ENCODE results near the gene MOK.

MOK gene

DNA sequence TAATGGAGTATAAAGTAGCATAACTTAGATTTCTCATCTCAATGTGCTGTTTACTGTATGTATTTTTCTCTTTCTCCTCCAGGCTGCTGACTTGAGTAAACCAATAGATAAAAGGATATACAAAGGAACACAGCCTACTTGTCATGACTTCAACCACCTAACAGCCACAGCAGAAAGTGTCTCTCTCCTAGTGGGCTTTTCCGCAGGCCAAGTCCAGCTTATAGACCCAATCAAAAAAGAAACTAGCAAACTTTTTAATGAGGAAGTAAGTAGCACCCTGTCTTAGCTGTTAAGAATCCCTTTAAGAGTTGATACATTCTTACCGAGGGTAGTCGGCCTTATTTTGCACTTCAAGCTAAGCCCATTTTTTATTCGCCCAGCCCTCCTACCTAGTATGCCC is 110.1 kb downstream of the MOK start:
- H3K79me2 ChIP-seq = peaks cover 46% of the 10 kb centered on the region
- H3K4me1 ChIP-seq = peaks cover 9% of the 10 kb centered on the region
- no peak overlapping the region for H3K4me2 ChIP-seq (ENCODE audit: low read length)
- H3K4me3 ChIP-seq (ENCODE audit: low read depth, low read length) = no peak overlapping the region
- no peaks in the 10 kb centered on the region for H3K9me3 ChIP-seq (ENCODE audit: control insufficient read depth, low read length)
- no peaks in the 10 kb centered on the region for H3K27me3 ChIP-seq (ENCODE audit: control insufficient read depth, insufficient read depth, low read length)
- H2AFZ ChIP-seq = no peak overlapping the region
- no peaks in the 10 kb centered on the region for H3K36me3 ChIP-seq (ENCODE audit: control insufficient read depth, insufficient read depth, low read length)
- H3K9ac ChIP-seq = no peak overlapping the region
- TF ChIP-seq, protein P1, sequence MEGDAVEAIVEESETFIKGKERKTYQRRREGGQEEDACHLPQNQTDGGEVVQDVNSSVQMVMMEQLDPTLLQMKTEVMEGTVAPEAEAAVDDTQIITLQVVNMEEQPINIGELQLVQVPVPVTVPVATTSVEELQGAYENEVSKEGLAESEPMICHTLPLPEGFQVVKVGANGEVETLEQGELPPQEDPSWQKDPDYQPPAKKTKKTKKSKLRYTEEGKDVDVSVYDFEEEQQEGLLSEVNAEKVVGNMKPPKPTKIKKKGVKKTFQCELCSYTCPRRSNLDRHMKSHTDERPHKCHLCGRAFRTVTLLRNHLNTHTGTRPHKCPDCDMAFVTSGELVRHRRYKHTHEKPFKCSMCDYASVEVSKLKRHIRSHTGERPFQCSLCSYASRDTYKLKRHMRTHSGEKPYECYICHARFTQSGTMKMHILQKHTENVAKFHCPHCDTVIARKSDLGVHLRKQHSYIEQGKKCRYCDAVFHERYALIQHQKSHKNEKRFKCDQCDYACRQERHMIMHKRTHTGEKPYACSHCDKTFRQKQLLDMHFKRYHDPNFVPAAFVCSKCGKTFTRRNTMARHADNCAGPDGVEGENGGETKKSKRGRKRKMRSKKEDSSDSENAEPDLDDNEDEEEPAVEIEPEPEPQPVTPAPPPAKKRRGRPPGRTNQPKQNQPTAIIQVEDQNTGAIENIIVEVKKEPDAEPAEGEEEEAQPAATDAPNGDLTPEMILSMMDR (IDR thresholded peaks at IDR 0.05) = no peak
- H3K27ac ChIP-seq = no peak overlapping the region

DNA sequence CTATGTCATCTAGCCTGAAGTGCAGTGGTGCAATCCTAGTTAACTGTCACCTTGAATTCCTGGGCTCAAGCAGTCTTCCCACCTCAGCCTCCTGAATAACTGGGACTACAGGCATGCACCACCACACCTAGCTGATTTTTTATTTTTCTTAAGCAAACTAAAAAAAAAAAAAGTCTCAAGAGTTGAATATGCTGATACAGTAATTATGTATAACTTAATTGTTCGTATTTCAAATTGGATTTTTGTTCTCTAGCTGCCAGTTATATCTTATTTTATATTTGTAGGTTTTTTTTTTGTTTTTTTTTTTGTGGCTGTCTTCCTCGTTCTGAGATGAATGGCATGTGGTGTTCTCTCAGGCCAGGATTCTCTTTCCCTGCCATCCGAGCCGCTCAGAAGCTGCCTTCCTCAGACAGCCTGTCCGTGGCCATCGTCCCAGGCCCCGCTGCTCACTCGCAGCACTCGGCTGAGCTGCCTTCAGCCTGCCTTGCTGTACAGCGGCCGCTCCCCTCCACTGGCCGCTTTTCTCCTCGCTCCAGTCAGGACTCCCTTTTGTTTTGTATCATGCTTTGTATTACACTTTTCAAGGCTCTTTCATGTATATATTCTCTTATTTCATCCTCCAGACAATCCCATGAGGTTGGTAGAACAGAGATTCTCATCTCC is 112.0 kb downstream of the MOK start:
- Histone ChIP-seq H3K36me3 (ENCODE audit: control insufficient read depth, insufficient read depth, low read length) (no peaks in the 10 kb centered on the region), H3K4me1 (peaks cover 15% of the 10 kb centered on the region)

DNA sequence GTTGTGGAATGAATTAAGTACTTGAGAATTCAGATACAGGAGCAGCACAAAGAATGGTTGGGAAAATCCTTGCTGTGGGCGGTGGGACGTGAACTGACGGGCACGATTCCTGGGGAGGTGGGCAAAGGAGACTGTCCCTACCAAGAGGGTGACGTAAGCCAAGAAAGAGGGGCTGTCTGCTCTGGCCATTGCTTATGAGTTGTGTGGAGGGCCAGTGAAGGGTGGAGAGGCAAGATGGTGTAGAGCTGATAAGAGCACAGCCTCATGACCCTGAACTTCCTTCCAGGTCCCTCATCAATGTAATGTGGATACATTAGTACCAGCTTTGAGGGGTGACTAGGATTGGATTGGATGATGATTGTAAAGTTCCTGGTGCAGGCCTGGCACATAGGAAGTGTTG is 115.1 kb downstream of the MOK start:
- no peak overlapping the region for H3K27ac ChIP-seq
- H3K9me3 ChIP-seq (ENCODE audit: control insufficient read depth, low read length) = no peaks in the 10 kb centered on the region
- H2AFZ ChIP-seq = no peak overlapping the region
- H3K9ac ChIP-seq = no peak overlapping the region
- TF ChIP-seq, protein P1 (IDR thresholded peaks at IDR 0.05) = no peak
- no peaks in the 10 kb centered on the region for H3K36me3 ChIP-seq (ENCODE audit: control insufficient read depth, insufficient read depth, low read length)
- H3K27me3 ChIP-seq (ENCODE audit: control insufficient read depth, insufficient read depth, low read length) = no peaks in the 10 kb centered on the region
- H3K4me1 ChIP-seq = peaks cover 11% of the 10 kb centered on the region
- peaks cover 25% of the 10 kb centered on the region for H3K79me2 ChIP-seq
- H3K4me3 ChIP-seq (ENCODE audit: low read depth, low read length) = no peak overlapping the region
- no peak overlapping the region for H3K4me2 ChIP-seq (ENCODE audit: low read length)

More for the DNA sequence above, 112.0 kb downstream of the MOK start:
- Histone ChIP-seq H3K79me2 (peaks cover 32% of the 10 kb centered on the region), H3K9ac (no peak overlapping the region), H3K4me2 (ENCODE audit: low read length) (no peak overlapping the region), H3K27me3 (ENCODE audit: control insufficient read depth, insufficient read depth, low read length) (no peaks in the 10 kb centered on the region), H3K9me3 (ENCODE audit: control insufficient read depth, low read length) (no peaks in the 10 kb centered on the region), H2AFZ (no peak overlapping the region), H3K27ac (no peak overlapping the region), H3K4me3 (ENCODE audit: low read depth, low read length) (no peak overlapping the region)
- TF ChIP-seq, protein P1 (IDR thresholded peaks at IDR 0.05) = no peak

DNA sequence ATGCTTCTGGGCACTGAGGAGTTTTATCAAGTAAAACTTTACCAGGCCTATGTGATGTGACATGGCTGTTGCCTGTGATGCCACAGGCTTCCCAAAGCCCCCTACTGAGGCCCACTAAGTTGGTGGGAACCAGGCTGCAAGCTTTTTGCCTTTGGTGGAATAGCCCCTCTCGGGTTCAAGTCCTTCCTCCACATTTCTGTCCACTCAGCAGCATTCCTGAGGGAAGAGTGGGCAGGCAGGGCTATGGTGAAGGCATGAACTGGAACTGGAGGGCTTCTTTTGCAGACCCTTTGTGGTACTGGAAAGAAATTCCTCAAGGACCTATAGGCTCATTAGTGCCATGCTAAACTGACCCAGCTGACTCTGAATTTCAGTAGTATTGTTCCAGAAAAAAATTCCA is 116.8 kb downstream of the MOK start:
- no peak overlapping the region for H2AFZ ChIP-seq
- peaks cover 28% of the 10 kb centered on the region for H3K79me2 ChIP-seq
- H3K27me3 ChIP-seq (ENCODE audit: control insufficient read depth, insufficient read depth, low read length) = no peaks in the 10 kb centered on the region
- no peaks in the 10 kb centered on the region for H3K9me3 ChIP-seq (ENCODE audit: control insufficient read depth, low read length)
- TF ChIP-seq, protein P1 (IDR thresholded peaks at IDR 0.05) = no peak
- H3K9ac ChIP-seq = no peak overlapping the region
- H3K4me2 ChIP-seq (ENCODE audit: low read length) = peak overlapping the region; percentile 8
- no peak overlapping the region for H3K27ac ChIP-seq
- H3K4me3 ChIP-seq (ENCODE audit: low read depth, low read length) = no peak overlapping the region
- H3K36me3 ChIP-seq (ENCODE audit: control insufficient read depth, insufficient read depth, low read length) = no peaks in the 10 kb centered on the region
- peaks cover 15% of the 10 kb centered on the region for H3K4me1 ChIP-seq

DNA sequence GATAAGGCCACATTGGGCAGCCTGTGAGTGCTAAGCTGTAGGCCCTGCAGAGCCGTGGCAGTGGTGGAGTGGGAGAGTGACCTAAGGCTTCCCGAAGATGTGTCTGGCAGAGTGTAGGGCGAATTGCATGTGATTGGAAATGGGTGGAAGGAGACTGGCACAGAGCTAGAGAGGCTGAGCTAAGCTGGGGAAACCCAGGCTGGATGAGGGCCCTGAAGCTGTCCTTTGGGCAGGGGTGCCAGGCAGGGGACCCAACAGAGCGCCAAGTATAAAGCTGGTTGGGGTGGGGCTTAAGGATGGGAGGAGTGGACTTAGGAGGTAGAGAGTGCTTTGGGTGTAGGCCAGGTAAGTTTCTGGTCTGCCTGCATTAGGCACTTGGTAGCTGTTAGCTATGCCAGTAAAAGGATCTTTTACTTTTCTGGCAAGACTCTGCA is 117.4 kb downstream of the MOK start:
- Histone ChIP-seq H2AFZ (no peak overlapping the region), H3K4me1 (peaks cover 20% of the 10 kb centered on the region), H3K27ac (no peak overlapping the region), H3K4me3 (ENCODE audit: low read depth, low read length) (no peak overlapping the region), H3K4me2 (ENCODE audit: low read length) (peak overlapping the region; percentile 8), H3K79me2 (peaks cover 27% of the 10 kb centered on the region), H3K9me3 (ENCODE audit: control insufficient read depth, low read length) (no peaks in the 10 kb centered on the region), H3K9ac (no peak overlapping the region), H3K36me3 (ENCODE audit: control insufficient read depth, insufficient read depth, low read length) (no peaks in the 10 kb centered on the region), H3K27me3 (ENCODE audit: control insufficient read depth, insufficient read depth, low read length) (no peaks in the 10 kb centered on the region)
- TF ChIP-seq, protein P1 (IDR thresholded peaks at IDR 0.05) = no peak
